PC-3 (cell line): ENCODE results near the gene IL3RA. TPM values are rescaled to one million over a fixed set of nuclear protein-coding genes. Genes with fewer than 3 reads are reported as not detected.

Experiments used
- ATAC-seq: fragments of 200-7000 bp; cut with Tn5 transposase; 2 replicates; pipeline ENCODE4 v1.9.1; 2020; ENCODE audit warnings: mild to moderate bottlenecking, moderate library complexity
- BruUV-seq: library from RNA; stranded (reverse); fragments of 400-500 nt; replicated peaks from 2 replicates; lab custom pipeline; 2021; lab: Mats Ljungman, UMichigan
- CTCF ChIA-PET: fragments of 300-600 bp; sonication (Branson Sonifier 250); formaldehyde crosslinking; loops from one replicate; lab custom pipeline; 2022; ENCODE audit warnings: antibody characterized with exemption; lab: Charles Lee
- POLR2A ChIA-PET: fragments of 300-600 bp; sonication (Branson Sonifier 250); formaldehyde crosslinking; loops from one replicate; lab custom pipeline; 2022; ENCODE audit warnings: antibody characterized with exemption; ENCODE audit not compliant: unreplicated experiment; lab: Charles Lee
- DNase-seq: peaks from one replicate; pipeline ENCODE4 v3.0.0-alpha.2; 2015
- H2AFZ ChIP-seq: fragments of 300-600 bp; sonication (generic); 2 replicates; pipeline ENCODE4 v1.6.0; 2016; ENCODE audit warnings: antibody characterized with exemption, low read length
- H3F3A ChIP-seq: fragments of 300-600 bp; sonication (generic); one replicate; pipeline ENCODE4 v1.6.0; 2017; ENCODE audit warnings: antibody characterized with exemption, low read length, control low read depth, mild to moderate bottlenecking; ENCODE audit not compliant: unreplicated experiment
- H3K27ac ChIP-seq: fragments of 300-600 bp; sonication (generic); 2 replicates; pipeline ENCODE4 v1.5.1; 2016; ENCODE audit warnings: mild to moderate bottlenecking, low read length
- H3K27me3 ChIP-seq: fragments of 300-600 bp; sonication (generic); 2 replicates; pipeline ENCODE4 v1.6.1; 2016; ENCODE audit warnings: low read length, mixed read lengths
- H3K36me3 ChIP-seq: fragments of 300-600 bp; sonication (generic); 2 replicates; pipeline ENCODE4 v1.6.1; 2016; ENCODE audit warnings: low read depth, mixed run types, low read length, mixed read lengths
- H3K4me1 ChIP-seq: fragments of 300-600 bp; sonication (generic); 2 replicates; pipeline ENCODE4 v1.5.1; 2016; ENCODE audit warnings: low read length; ENCODE audit not compliant: insufficient read depth
- H3K4me2 ChIP-seq: fragments of 300-600 bp; sonication (generic); 2 replicates; pipeline ENCODE4 v1.6.0; 2016; ENCODE audit warnings: low read length
- H3K4me3 ChIP-seq: fragments of 300-600 bp; sonication (generic); 2 replicates; pipeline ENCODE4 v1.5.1; 2016; ENCODE audit warnings: mild to moderate bottlenecking, low read length, mixed read lengths
- H3K79me2 ChIP-seq: fragments of 300-600 bp; sonication (generic); 2 replicates; pipeline ENCODE4 v1.6.1; 2017; ENCODE audit warnings: low read length, mixed read lengths
- H3K9ac ChIP-seq: fragments of 300-600 bp; sonication (generic); 2 replicates; pipeline ENCODE4 v1.6.0; 2016; ENCODE audit warnings: mild to moderate bottlenecking, low read length
- H3K9me2 ChIP-seq: fragments of 300-600 bp; sonication (generic); replicated peaks from 2 replicates; pipeline ENCODE4 v1.6.1; 2016; ENCODE audit warnings: mixed run types, low read length, mixed read lengths
- H3K9me3 ChIP-seq: fragments of 300-600 bp; sonication (generic); 2 replicates; pipeline ENCODE4 v1.6.1; 2016; ENCODE audit warnings: low read length, mixed read lengths
- H4K20me1 ChIP-seq: fragments of 300-600 bp; sonication (generic); 2 replicates; pipeline ENCODE4 v1.6.1; 2016; ENCODE audit warnings: low read length, mixed read lengths
- CTCF ChIP-seq: fragments of 300-600 bp; sonication (generic); conservative IDR thresholded peaks from 2 replicates; pipeline ENCODE4 v1.5.1; 2017; ENCODE audit warnings: antibody characterized with exemption, low read depth, mild to moderate bottlenecking, low read length
- EZH2 ChIP-seq: fragments of 300-600 bp; sonication (generic); IDR thresholded peaks from one replicate; pipeline ENCODE4 v1.6.1; 2017; ENCODE audit warnings: antibody characterized with exemption, mild to moderate bottlenecking, low read length; ENCODE audit not compliant: unreplicated experiment
- EZH2phosphoT487 ChIP-seq: fragments of 300-600 bp; sonication (generic); IDR thresholded peaks from 2 replicates; pipeline ENCODE4 v1.6.1; 2018; ENCODE audit warnings: mild to moderate bottlenecking, antibody characterized with exemption, low read length, borderline replicate concordance
- intact Hi-C: fragments of 100-400 bp; cut with micrococcal nuclease; formaldehyde crosslinking; loops from 2 replicates; pipeline ENCODE4 v1.9.0; 2023
- total RNA-seq: library from RNA; depleted of rRNA; stranded (reverse); fragments of >200 nt; gene quantifications from 2 replicates; pipeline ENCODE4 v1.2.3, GENCODE V29; 2014

Gene IL3RA
- total RNA-seq, 1 experiment from 2014 or later = not detected

GRCh38 chrX:1394731-1395501 lies 58.3 kb downstream of the IL3RA start:
- Histone ChIP-seq H4K20me1 (peaks cover 15% of the 10 kb centered on the region), H3K4me2 (no peak overlapping the region), H3K36me3 (peaks cover 14% of the 10 kb centered on the region), H3K4me3 (no peak overlapping the region), H3K27me3 (no peaks in the 10 kb centered on the region), H3K9me2 (no peaks in the 10 kb centered on the region), H3K9ac (no peak overlapping the region), H3K9me3 (no peaks in the 10 kb centered on the region), H3K79me2 (peaks cover 49% of the 10 kb centered on the region), H3F3A (no peaks in the 10 kb centered on the region), H2AFZ (no peak overlapping the region), H3K4me1 (peaks cover 6% of the 10 kb centered on the region; the same call in 1 of the 2 replicates), H3K27ac (no peak overlapping the region)
- BruUV-seq = no TSS peak
- DNase-seq (no peak), ATAC-seq (no peak)
- TF ChIP-seq EZH2phosphoT487 (no peak), CTCF (no peak), EZH2 (no peak)
- ChIA-PET POLR2A (no interaction called here), CTCF (no interaction called here)
- intact Hi-C loops = no loop called here

- Histone ChIP-seq H3F3A (no peaks in the 10 kb centered on the region), H3K4me3 (no peak overlapping the region), H3K36me3 (peaks cover 6% of the 10 kb centered on the region), H3K9me2 (no peaks in the 10 kb centered on the region), H3K27me3 (no peaks in the 10 kb centered on the region), H3K27ac (no peak overlapping the region), H3K9ac (no peak overlapping the region), H3K9me3 (no peaks in the 10 kb centered on the region), H3K4me2 (no peak overlapping the region), H2AFZ (no peak overlapping the region), H4K20me1 (peaks cover 7% of the 10 kb centered on the region), H3K79me2 (peaks cover 41% of the 10 kb centered on the region), H3K4me1 (peaks cover 2% of the 10 kb centered on the region; the same call in 1 of the 2 replicates)
- no TSS peak for BruUV-seq
- POLR2A ChIA-PET = no interaction called here
- intact Hi-C loops = no loop called here
- no peak for DNase-seq
- CTCF ChIA-PET = no interaction called here
- no peak for ATAC-seq
- TF ChIP-seq EZH2phosphoT487 = no peak
- no peak for TF ChIP-seq CTCF
- no peak for TF ChIP-seq EZH2
Observed at GRCh38 chrX:1395646-1396216, 59.1 kb downstream of the IL3RA start.

- Histone ChIP-seq H2AFZ (no peak overlapping the region), H3K79me2 (peaks cover 30% of the 10 kb centered on the region), H3K36me3 (no peaks in the 10 kb centered on the region), H3K4me3 (no peak overlapping the region), H3K9me3 (no peaks in the 10 kb centered on the region), H3F3A (no peaks in the 10 kb centered on the region), H3K4me1 (no peaks in the 10 kb centered on the region), H3K9me2 (no peaks in the 10 kb centered on the region), H3K9ac (no peak overlapping the region), H3K27me3 (no peaks in the 10 kb centered on the region), H3K4me2 (no peak overlapping the region), H3K27ac (no peak overlapping the region), H4K20me1 (no peaks in the 10 kb centered on the region)
- CTCF ChIA-PET = no interaction called here
- intact Hi-C loops = no loop called here
- DNase-seq (no peak), ATAC-seq (no peak)
- TF ChIP-seq EZH2phosphoT487 = no peak
- TF ChIP-seq EZH2 = no peak
- TF ChIP-seq CTCF = no peak
- no TSS peak for BruUV-seq
- POLR2A ChIA-PET = no interaction called here
Observed at GRCh38 chrX:1397001-1397400, 60.4 kb downstream of the IL3RA start.
